ENCODE measurements around the gene PRPS1. TPM values are rescaled to one million over a fixed set of nuclear protein-coding genes. Genes with fewer than 3 reads are reported as not detected.

The PRPS1 gene
- total RNA-seq, 4 donors from 2014 or later, result 23.5 to 33.4 (median 27.5) TPM

DNA sequence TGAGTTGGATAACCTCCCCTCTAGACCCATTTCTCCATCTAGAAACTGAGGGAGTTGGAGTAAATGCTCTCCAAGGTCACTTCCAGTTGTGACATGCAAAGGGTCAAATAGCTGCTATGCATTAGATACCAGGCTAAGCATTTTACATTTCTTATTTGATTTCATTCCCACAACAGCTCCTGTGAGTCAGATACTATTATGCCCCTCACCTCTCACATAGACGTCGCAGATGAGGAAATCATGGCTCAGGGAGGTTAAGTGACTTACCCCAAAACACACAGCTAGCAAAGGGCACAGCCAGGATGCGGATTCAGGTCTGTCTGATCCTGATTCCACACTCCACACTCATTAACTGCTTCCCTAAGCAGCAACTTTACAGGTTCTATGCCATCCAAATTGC, 57.7 kb downstream of the PRPS1 start:
- TF ChIP-seq POLR2AphosphoS5 (IDR thresholded peaks at IDR 0.05) (no peak), POLR2A (IDR thresholded peaks at IDR 0.05) (no peak), EP300 (IDR thresholded peaks at IDR 0.05) (no peak), CTCF (IDR thresholded peaks at IDR 0.05) (no peak)
- no peak for ATAC-seq
- H3K9me3 ChIP-seq, result no peaks in the 10 kb centered on the region
- H3K4me1 ChIP-seq, result peaks cover 0 to 39% (median 4%) of the 10 kb centered on the region in 3 donors
- no peaks in the 10 kb centered on the region for H3K36me3 ChIP-seq
- WGBS, 2 donors (ENCODE audit: low coverage in 1 of 2), result 33 to 91% methylated on average over 1 to 2 of the region's 3 CpGs
- H3K27ac ChIP-seq, result peak overlapping the region in 2 of 4 donors; percentile 53 to 81
- H3K27me3 ChIP-seq, result no peaks in the 10 kb centered on the region
- no peak overlapping the region for H3K4me3 ChIP-seq

- H3K4me1 ChIP-seq, result peaks cover 0 to 39% (median 4%) of the 10 kb centered on the region in 3 donors
- no peaks in the 10 kb centered on the region for H3K9me3 ChIP-seq
- ATAC-seq, result no peak
- no peak overlapping the region for H3K27ac ChIP-seq
- H3K27me3 ChIP-seq, result no peaks in the 10 kb centered on the region
- 30 to 65% methylated on average over 2 to 3 of the region's 3 CpGs for whole genome bisulfite sequencing, 2 donors (ENCODE audit: low coverage in 1 of 2)
- no peak overlapping the region for H3K4me3 ChIP-seq
- TF ChIP-seq EP300 (IDR thresholded peaks at IDR 0.05), result no peak
- no peaks in the 10 kb centered on the region for H3K36me3 ChIP-seq
Measured at GRCh38 chrX:107686792-107687191, 58.5 kb downstream of the PRPS1 start.

GRCh38 chrX:107687445-107687844, 59.1 kb downstream of the PRPS1 start:
- ATAC-seq, result no peak
- Histone ChIP-seq H3K27me3 (no peaks in the 10 kb centered on the region), H3K9me3 (no peaks in the 10 kb centered on the region), H3K4me1 (peaks cover 0 to 32% (median 4%) of the 10 kb centered on the region in 3 donors), H3K36me3 (no peaks in the 10 kb centered on the region), H3K4me3 (no peak overlapping the region), H3K27ac (no peak overlapping the region)
- 80% methylated on average over 1 of the region's 3 CpGs; no CpG with 5 or more reads in 1 of the 2 donors for WGBS, 2 donors (ENCODE audit: low coverage in 1 of 2)
- TF ChIP-seq POLR2AphosphoS5 (IDR thresholded peaks at IDR 0.05) (no peak), CTCF (IDR thresholded peaks at IDR 0.05) (no peak), POLR2A (IDR thresholded peaks at IDR 0.05) (no peak), EP300 (IDR thresholded peaks at IDR 0.05) (no peak)

DNA sequence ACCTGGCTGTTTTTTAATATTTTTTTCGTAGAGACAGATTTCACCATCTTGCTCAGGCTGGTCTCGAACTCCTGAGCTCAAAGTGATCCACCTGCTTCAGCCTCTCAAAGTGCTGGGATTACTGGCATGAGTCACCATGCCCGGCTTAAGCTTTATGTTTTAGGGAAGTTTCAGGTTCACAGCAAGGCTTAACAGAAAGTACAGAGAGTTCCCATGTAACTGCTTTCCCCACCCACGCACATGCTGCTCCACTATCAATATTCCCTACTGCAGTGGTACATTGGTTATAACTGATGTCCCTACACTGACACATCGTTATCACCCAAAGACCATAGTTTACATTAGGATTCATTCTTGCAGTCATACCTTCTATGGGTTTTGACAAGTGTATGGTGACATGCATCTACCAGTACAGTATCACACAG, 62.7 kb downstream of the PRPS1 start:
- Histone ChIP-seq H3K9me3 (no peaks in the 10 kb centered on the region), H3K36me3 (no peaks in the 10 kb centered on the region), H3K27me3 (no peaks in the 10 kb centered on the region), H3K4me3 (no peak overlapping the region), H3K27ac (no peak overlapping the region), H3K4me1 (no peaks in the 10 kb centered on the region)
- TF ChIP-seq POLR2A (IDR thresholded peaks at IDR 0.05), result no peak
- no peak for TF ChIP-seq CTCF (IDR thresholded peaks at IDR 0.05)
- no peak for TF ChIP-seq EP300 (IDR thresholded peaks at IDR 0.05)
- no peak for TF ChIP-seq POLR2AphosphoS5 (IDR thresholded peaks at IDR 0.05)
- ATAC-seq, result no peak
- 75 to 83% methylated on average over 3 to 5 of the region's 5 CpGs for WGBS, 2 donors (ENCODE audit: low coverage in 1 of 2)

GRCh38 chrX:107699616-107700015, 71.3 kb downstream of the PRPS1 start:
- ATAC-seq, result no peak
- 100% methylated on average over 2 of the region's 2 CpGs; no CpG with 5 or more reads in 1 of the 2 donors for WGBS, 2 donors (ENCODE audit: low coverage in 1 of 2)
- no peak for TF ChIP-seq POLR2A (IDR thresholded peaks at IDR 0.05)
- no peak for TF ChIP-seq EP300 (IDR thresholded peaks at IDR 0.05)
- no peak for TF ChIP-seq POLR2AphosphoS5 (IDR thresholded peaks at IDR 0.05)
- TF ChIP-seq CTCF (IDR thresholded peaks at IDR 0.05), result no peak

More at GRCh38 chrX:107699616-107700015, 71.3 kb downstream of the PRPS1 start:
- peak overlapping the region; percentile 56 to 72 (median 66) for H3K27ac ChIP-seq
- H3K36me3 ChIP-seq, result no peaks in the 10 kb centered on the region
- H3K4me1 ChIP-seq, result peaks cover 0 to 18% (median 3%) of the 10 kb centered on the region in 3 donors
- H3K27me3 ChIP-seq, result no peaks in the 10 kb centered on the region
- no peak overlapping the region for H3K4me3 ChIP-seq
- H3K9me3 ChIP-seq, result no peaks in the 10 kb centered on the region

Measured in gastroesophageal sphincter (tissue), 4 donors.